ENCODE data around the gene LAMTOR5. TPM values are rescaled to one million over a fixed set of nuclear protein-coding genes. Genes with fewer than 3 reads are reported as not detected.

Gene LAMTOR5
- total and polyA plus RNA-seq, 10 of the 15 experiments (the other 5 are each of a cell fraction or from before 2014, with no cell fraction given) = 64.1 to 613 (median 315) TPM

DNA sequence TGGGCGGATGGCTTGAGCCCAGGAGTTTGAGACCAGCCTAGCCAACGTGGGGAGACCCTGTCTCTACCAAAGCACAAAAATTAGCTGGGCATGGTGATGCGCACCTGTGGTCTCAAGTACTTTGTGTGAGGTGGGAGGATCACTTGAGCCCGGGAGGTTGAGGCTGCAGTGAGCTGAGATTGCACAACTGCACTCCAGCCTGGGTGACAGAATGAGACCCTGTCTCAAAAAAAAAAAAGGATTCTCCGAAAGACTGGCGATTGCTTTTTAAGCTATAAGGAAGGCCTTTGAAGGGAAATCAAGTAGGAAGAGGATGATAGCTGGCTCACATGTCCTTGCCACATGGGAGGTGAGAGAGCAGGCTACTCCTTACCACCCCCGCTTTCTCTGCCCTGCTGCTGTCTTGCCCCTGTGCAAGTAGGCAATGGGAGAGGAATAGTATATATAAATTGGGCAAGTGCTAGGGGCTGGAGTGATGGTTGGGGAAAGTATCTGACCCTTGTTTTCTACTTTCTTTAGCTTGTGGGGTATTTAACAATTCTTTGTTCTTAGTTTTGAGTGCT, 3.8 kb upstream of the LAMTOR5 start (continued):
- no peak for TF ChIP-seq BCL11A (IDR thresholded peaks at IDR 0.05; ENCODE audit: low read depth, low read length)
- TF ChIP-seq MXI1 (IDR thresholded peaks at IDR 0.05; ENCODE audit: low read depth, low read length) = no peak
- no peak for TF ChIP-seq GABPA (IDR thresholded peaks at IDR 0.05; ENCODE audit: low read depth)
- no peak for TF ChIP-seq TCF3 (IDR thresholded peaks at IDR 0.05; ENCODE audit: borderline replicate concordance, insufficient read depth, low read depth, low read length)
- TF ChIP-seq, protein P1, sequence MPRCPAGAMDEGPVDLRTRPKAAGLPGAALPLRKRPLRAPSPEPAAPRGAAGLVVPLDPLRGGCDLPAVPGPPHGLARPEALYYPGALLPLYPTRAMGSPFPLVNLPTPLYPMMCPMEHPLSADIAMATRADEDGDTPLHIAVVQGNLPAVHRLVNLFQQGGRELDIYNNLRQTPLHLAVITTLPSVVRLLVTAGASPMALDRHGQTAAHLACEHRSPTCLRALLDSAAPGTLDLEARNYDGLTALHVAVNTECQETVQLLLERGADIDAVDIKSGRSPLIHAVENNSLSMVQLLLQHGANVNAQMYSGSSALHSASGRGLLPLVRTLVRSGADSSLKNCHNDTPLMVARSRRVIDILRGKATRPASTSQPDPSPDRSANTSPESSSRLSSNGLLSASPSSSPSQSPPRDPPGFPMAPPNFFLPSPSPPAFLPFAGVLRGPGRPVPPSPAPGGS (IDR thresholded peaks at IDR 0.05; ENCODE audit: borderline replicate concordance, insufficient read depth, low read depth, low read length, poor library complexity, severe bottlenecking) = no peak
- no peak for TF ChIP-seq SUPT20H (IDR thresholded peaks at IDR 0.05; ENCODE audit: borderline replicate concordance, control insufficient read depth, low read depth, low read length)

DNA sequence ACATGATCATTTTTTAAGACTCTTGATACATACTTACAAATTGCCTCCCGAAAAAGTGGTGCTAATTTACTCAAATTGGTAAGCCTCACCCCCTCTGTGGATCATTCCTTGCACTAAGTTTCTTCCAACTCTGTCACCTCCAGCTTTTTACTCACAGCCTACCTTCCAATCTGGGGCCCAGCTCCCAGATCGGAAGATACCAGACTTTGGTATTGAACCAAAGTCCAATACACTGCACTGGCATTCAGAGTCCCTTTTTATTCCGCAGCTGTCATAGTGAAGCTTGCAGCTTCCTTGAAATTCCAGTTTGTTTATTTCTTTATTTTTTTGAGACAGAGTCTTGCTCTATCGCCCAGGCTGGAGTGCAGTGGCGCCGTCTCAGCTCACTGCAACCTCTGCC, 1.8 kb upstream of the LAMTOR5 start:
- no peak for FAIRE-seq
- ChIA-PET POLR2A (interaction anchor here (0.6 to 3.3 kb wide), 8 partner anchors 23 to 1029 kb away, joined by 3 to 43 read pairs (median 3); partner anchors contain the start of gene RBM15), RAD21 (ENCODE audit: unreplicated experiment) (interaction anchor here (0.9 to 2.6 kb wide), 8 partner anchors 24 to 201 kb away, joined by 3 to 29 read pairs (median 8); partner anchors contain the start of gene RBM15), CTCF (interaction anchor here (1.2 to 9.5 kb wide), 16 partner anchors 26 to 380 kb away, joined by 3 to 146 read pairs (median 7); partner anchors contain the start of genes KCNC4 and RBM15), SMC1A (ENCODE audit: uncharacterized antibody, unreplicated experiment) (interaction anchor here (0.6 to 2.6 kb wide), 22 partner anchors 9 to 374 kb away, joined by 3 to 31 read pairs (median 4); partner anchors contain the start of genes KCNC4, RBM15 and STRIP1)
- peaks cover 15% of the 10 kb centered on the region for H3K4me1 ChIP-seq (ENCODE audit: control insufficient read depth, insufficient read depth, low read length)
- no peaks in the 10 kb centered on the region for H4K20me1 ChIP-seq (ENCODE audit: control insufficient read depth, insufficient read depth)
- H3K27ac ChIP-seq (ENCODE audit: control insufficient read depth, insufficient read depth) = no peak overlapping the region
- H3K9me3 ChIP-seq (replicated peaks; ENCODE audit: control insufficient read depth, insufficient read depth, low read length) = no peaks in the 10 kb centered on the region
- no peak overlapping the region for H3K4me2 ChIP-seq (ENCODE audit: control insufficient read depth, insufficient read depth)
- in situ Hi-C loops (cut with MboI) (loop anchor here (5.0 kb wide), 1 partner anchor 202 kb away; no protein-coding TSS in a partner anchor), intact Hi-C loops (cut with micrococcal nuclease; ENCODE audit: unreplicated experiment) (no loop called here)
- no TSS peak for BruUV-seq (replicated peaks)
- no peak overlapping the region for H2AFZ ChIP-seq (ENCODE audit: control insufficient read depth, low read depth, low read length)
- peaks cover 25% of the 10 kb centered on the region for H3K79me2 ChIP-seq (ENCODE audit: control insufficient read depth, insufficient read depth, low read length)
- 94% methylated on average over 6 of the region's 6 CpGs for WGBS (ENCODE audit: insufficient coverage, insufficient replicate concordance, low lambda C conversion rate, missing lambda C conversion rate)
- no peak overlapping the region for H3K4me3 ChIP-seq
- ATAC-seq = no peak
- no peaks in the 10 kb centered on the region; a peak in 2 of 4 replicates for H3K36me3 ChIP-seq (ENCODE audit: control insufficient read depth in 2 of 2, insufficient read depth in 2 of 2, low read length in 1 of 2)
- H3K27me3 ChIP-seq (replicated peaks in 1 of 2; ENCODE audit: control insufficient read depth in 2 of 2, insufficient read depth in 2 of 2, low read length in 1 of 2) = no peaks in the 10 kb centered on the region
- DNase-seq (ENCODE audit: low read depth, low spot score) = no peak
- H3K9ac ChIP-seq (ENCODE audit: control insufficient read depth, insufficient read depth, low read length) = no peak overlapping the region
- no peak for TF ChIP-seq KLF5 (IDR thresholded peaks at IDR 0.05; ENCODE audit: partially characterized antibody)
- TF ChIP-seq RBBP5 (conservative IDR thresholded peaks at IDR 0.05) = no peak
- TF ChIP-seq, protein P2, sequence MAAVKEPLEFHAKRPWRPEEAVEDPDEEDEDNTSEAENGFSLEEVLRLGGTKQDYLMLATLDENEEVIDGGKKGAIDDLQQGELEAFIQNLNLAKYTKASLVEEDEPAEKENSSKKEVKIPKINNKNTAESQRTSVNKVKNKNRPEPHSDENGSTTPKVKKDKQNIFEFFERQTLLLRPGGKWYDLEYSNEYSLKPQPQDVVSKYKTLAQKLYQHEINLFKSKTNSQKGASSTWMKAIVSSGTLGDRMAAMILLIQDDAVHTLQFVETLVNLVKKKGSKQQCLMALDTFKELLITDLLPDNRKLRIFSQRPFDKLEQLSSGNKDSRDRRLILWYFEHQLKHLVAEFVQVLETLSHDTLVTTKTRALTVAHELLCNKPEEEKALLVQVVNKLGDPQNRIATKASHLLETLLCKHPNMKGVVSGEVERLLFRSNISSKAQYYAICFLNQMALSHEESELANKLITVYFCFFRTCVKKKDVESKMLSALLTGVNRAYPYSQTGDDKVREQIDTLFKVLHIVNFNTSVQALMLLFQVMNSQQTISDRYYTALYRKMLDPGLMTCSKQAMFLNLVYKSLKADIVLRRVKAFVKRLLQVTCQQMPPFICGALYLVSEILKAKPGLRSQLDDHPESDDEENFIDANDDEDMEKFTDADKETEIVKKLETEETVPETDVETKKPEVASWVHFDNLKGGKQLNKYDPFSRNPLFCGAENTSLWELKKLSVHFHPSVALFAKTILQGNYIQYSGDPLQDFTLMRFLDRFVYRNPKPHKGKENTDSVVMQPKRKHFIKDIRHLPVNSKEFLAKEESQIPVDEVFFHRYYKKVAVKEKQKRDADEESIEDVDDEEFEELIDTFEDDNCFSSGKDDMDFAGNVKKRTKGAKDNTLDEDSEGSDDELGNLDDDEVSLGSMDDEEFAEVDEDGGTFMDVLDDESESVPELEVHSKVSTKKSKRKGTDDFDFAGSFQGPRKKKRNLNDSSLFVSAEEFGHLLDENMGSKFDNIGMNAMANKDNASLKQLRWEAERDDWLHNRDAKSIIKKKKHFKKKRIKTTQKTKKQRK (IDR thresholded peaks at IDR 0.05; ENCODE audit: low read depth, low read length) = no peak
- TF ChIP-seq, protein P3, sequence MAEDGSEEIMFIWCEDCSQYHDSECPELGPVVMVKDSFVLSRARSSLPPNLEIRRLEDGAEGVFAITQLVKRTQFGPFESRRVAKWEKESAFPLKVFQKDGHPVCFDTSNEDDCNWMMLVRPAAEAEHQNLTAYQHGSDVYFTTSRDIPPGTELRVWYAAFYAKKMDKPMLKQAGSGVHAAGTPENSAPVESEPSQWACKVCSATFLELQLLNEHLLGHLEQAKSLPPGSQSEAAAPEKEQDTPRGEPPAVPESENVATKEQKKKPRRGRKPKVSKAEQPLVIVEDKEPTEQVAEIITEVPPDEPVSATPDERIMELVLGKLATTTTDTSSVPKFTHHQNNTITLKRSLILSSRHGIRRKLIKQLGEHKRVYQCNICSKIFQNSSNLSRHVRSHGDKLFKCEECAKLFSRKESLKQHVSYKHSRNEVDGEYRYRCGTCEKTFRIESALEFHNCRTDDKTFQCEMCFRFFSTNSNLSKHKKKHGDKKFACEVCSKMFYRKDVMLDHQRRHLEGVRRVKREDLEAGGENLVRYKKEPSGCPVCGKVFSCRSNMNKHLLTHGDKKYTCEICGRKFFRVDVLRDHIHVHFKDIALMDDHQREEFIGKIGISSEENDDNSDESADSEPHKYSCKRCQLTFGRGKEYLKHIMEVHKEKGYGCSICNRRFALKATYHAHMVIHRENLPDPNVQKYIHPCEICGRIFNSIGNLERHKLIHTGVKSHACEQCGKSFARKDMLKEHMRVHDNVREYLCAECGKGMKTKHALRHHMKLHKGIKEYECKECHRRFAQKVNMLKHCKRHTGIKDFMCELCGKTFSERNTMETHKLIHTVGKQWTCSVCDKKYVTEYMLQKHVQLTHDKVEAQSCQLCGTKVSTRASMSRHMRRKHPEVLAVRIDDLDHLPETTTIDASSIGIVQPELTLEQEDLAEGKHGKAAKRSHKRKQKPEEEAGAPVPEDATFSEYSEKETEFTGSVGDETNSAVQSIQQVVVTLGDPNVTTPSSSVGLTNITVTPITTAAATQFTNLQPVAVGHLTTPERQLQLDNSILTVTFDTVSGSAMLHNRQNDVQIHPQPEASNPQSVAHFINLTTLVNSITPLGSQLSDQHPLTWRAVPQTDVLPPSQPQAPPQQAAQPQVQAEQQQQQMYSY (CRISPR knock-in tag; IDR thresholded peaks at IDR 0.05) = no peak
- TF ChIP-seq, protein P4, sequence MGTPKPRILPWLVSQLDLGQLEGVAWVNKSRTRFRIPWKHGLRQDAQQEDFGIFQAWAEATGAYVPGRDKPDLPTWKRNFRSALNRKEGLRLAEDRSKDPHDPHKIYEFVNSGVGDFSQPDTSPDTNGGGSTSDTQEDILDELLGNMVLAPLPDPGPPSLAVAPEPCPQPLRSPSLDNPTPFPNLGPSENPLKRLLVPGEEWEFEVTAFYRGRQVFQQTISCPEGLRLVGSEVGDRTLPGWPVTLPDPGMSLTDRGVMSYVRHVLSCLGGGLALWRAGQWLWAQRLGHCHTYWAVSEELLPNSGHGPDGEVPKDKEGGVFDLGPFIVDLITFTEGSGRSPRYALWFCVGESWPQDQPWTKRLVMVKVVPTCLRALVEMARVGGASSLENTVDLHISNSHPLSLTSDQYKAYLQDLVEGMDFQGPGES (IDR thresholded peaks at IDR 0.05) = no peak
